Hematopoietic multipotent progenitor cell treated with erythropoietin and hydrocortisone succinate and interleukin-3 and kit ligand, for 17 days (in vitro differentiated cells): ENCODE results near the gene STK17B.
"Not testable (repeated sequence)": the region's sequence is repeated elsewhere in the genome, so short reads cannot be mapped to it uniquely, and the experiment has no call there.

Experiments used
- DNase-seq: peaks from one replicate; pipeline ENCODE4 v3.0.0-alpha.2; 2015; ENCODE audit warnings: low spot score

Gene STK17B

DNA sequence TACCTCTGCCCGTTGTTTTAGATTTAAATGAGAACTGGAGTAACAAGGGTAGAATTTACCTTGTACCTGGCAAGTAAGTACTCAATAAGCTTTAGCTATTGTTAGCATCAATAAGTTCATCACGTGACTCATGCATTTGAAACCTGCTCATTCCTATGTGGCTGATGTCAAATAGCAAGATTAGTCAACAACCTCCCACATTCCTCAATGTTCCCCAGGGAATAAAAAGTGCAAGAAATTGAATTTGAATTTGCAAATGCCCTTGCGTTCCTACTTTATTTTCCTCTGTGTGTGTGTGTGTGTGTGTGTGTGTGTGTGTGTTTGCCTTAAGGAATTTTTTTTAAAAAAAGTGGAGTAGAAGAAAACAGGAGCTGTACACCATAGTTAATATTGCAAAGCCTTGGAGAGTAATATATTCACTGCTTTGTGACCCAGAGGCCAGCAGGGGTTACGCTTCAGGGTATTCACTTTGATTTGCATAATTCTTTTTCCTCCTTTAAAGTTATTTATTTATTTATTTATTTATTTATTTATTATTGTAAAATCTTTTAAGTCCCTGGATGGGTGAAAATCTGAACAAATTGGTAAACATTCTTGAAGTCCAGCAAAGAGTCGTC lies 58.9 kb downstream of the STK17B start:
- no peak for DNase-seq

DNA sequence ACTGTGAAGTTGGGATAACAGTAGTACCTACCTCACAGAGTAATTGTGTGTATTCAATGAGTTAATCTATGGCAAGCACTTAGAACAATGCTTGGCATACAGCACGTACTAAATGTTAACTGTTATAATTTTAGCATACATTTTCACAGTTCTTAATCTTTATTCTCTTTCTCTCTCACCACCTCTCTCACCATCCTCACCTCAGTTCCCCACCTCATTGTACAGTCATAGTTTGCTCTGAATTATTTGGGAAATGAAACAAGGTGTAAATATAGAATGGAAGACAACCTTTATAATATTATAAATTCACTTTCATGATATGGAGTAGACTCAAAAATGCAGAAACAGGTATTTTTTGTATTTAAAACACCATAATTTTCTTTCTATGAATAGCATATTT lies 62.8 kb downstream of the STK17B start:
- no peak for DNase-seq

DNA sequence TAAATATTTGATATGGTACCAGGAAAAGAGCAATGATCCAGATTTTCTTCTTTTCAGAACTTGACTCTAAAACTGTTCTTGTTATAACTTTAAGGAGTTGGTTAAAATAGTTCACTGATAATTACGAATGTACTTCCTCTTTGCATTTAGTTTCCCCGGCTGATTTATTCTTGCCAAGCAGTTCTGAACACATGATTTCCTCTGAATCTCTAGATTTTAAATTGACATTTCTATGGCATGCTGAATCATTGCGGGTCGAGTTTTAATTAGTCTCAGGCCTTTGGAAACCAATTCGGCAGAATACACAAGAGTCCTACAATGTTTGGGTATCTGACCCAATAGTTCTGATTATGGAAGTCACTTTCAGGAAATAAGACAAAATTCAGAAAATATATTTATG lies 65.4 kb downstream of the STK17B start:
- DNase-seq = no peak

DNA sequence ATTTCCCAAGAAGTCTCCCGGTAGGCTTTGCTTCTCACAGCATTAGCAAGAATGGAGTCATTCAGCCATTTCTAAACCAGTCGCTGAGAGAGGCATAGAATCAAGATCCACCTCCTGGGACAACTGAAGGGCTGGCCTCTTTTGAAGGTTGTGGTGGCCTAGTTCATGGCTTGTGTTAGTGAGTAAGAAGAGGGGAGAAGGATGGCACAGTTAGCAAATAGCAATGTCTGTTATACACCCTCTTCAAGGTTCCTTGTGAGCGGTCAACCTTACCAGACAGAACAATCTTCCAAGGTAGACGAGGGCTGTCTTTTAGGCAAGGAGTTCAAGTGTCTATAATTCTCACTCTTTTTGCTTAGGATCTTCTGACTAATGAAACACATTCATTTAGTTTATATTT lies 67.3 kb downstream of the STK17B start:
- no peak for DNase-seq

DNA sequence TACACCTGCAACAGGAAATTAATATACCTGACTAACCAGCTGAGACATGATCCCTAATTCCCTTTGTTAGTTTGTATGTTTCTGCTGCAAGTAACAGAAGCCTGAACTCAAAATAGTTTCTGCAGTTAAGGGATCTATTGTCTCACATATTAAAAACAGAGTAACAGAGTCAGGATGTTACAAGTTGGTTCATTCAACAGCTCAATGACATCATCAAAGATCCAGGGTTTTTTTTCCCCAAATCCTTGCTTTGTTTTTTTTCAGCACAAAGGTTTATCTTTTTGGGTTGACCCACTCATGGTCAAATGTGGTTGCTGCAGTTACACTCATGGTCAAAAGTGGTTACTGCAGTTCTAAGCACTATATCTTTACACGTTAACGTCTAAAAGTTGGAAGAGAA lies 67.8 kb downstream of the STK17B start:
- DNase-seq = no peak

GRCh38 chr2:196101325-196101991 lies 69.9 kb downstream of the STK17B start:
- DNase-seq = peak; percentile 22

- DNase-seq = no peak
These were observed 71.5 kb downstream of the STK17B start for GRCh38 chr2:196099916-196100315.

DNA sequence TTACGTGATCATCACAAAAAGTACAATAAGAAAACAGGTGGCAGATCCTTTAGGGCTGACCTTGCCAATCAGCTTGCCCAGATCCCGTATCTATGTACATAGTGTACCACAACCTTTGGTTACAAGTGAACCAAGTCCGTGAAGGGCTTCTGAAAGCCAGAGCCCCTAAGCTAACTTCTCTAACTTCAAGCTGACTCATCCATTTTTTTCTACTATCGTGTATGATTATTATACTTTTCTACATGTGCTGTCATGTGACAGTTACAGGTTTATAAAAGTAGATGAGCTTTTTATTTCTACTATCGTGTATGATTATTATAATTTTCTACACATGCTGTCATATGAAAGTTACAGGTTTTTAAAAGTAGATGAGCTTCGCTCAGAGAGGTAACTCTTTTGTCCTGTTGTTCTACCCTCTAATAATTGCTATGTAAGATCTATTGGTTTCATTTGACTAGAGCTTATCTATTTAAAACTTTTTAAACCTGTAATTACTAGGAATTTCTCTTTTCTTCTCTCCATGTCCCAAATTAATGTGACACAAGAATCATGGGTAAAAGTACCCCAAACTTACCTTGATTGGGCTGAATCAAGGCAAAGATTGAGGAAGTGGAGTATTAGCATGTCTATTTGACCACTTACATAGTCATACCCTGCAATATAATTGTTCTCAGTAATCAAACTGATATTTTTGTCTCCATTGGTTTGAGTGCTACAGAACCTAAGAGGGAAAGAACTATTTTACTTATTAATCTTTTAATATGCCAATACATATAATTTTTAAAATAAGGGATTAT lies 73.3 kb downstream of the STK17B start:
- DNase-seq = no peak

GRCh38 chr2:196096982-196097745 lies 74.2 kb downstream of the STK17B start:
- no peak for DNase-seq

DNA sequence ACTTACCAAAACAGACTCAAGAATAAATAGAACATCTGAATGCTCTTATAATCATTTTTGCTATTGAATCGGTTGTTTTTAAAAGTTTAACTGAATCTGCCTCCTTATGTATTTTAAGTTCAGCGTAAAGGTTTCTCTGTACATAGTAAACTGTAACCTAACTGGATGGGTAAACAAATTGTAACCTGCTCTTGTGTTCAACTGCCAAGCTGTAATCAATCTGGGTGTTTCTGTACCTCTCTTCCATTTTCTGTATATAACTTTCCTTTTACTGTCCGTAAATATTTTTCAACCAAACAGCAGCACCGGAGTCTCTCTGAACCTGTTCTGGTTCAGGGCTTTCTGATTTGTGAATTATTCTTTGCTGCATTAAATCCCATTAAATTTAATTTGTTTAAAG lies 75.1 kb downstream of the STK17B start:
- no peak for DNase-seq

GRCh38 chr2:196089448-196089847 lies 81.9 kb downstream of the STK17B start:
- DNase-seq = not testable (repeated sequence)

- DNase-seq = no peak
These were observed 83.2 kb downstream of the STK17B start for GRCh38 chr2:196088203-196088602.

DNA sequence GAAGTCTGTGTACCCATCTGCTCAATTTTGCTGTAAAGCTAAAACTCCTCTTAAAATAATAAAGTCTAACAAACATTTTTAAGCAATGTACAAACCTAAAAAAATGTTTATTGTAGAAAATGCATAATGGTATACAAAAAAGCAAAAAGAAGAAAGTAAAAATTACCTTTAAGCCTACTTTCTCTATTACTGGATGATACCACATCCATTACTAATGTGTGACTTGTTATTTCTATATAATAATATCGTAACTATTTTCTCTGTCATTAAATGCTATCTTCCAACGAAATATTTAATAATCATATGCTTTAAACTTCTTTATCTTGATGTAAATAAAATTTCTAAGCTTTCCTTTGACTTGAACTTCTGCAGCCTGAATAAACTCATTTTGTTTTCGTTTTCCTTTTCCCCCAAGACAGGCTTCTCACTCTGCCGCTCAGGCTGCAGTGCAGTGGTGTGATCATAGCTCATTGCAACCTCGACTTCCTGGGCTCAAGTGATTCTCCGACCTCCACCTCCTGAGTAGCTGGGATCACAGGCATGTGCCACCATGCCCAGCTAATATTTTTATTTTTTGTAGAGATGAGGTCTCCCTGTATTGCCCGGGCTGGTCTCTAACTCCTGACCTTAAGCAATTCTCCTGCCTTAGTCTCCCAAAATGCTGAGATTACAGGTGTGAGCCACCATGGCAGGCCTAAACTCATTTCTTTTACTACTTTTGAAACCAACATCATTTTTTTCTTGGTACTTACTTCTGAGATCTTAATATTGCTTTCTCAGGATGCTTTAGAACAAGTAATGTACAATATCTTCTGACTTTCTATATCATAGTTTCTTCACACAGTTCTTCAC lies 84.6 kb downstream of the STK17B start:
- DNase-seq = no peak

DNA sequence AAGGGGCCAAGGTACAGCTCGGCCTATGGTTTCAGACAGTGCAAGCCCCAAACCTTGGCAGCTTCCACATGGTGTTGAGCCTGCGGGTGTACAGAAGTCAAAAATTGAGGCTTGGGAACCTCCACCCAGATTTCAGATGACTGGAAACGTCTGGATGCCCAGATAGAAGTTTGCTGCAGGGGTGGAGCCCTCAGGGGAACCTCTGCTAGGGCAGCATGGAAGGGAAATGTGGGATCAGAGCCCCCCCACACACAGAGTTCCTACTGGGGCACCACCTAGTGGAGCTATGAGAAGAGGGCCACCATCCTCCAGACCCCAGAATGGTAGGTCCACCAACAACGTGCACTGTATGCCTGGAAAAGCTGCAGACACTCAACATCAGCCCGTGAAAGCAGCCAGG lies 87.8 kb downstream of the STK17B start:
- DNase-seq = no peak
